G401 (cell line): ENCODE data around the gene CLIC6. TPM values are rescaled to one million over a fixed set of nuclear protein-coding genes. Genes with fewer than 3 reads are reported as not detected.
"Not testable (repeated sequence)": the region's sequence is repeated elsewhere in the genome, so short reads cannot be mapped to it uniquely, and the experiment has no call there.

ENCODE experiments used
- DNase-seq: peaks from one replicate; pipeline ENCODE4 v3.0.0-alpha.2; 2015; ENCODE audit warnings: low spot score
- in situ Hi-C: cut with HindIII; loops from 2 replicates; pipeline ENCODE4 v1.10.0; 2016; ENCODE audit warnings: low sequenced_read_pairs, mixed read lengths
- total RNA-seq: library from RNA; depleted of rRNA; stranded (reverse); fragments of >200 nt; shearing (Covaris generic); gene quantifications from 2 replicates; pipeline ENCODE4 v1.2.3, GENCODE V29; 2014

The CLIC6 gene
- total RNA-seq, 1 experiment from 2014 or later = not detected

DNA sequence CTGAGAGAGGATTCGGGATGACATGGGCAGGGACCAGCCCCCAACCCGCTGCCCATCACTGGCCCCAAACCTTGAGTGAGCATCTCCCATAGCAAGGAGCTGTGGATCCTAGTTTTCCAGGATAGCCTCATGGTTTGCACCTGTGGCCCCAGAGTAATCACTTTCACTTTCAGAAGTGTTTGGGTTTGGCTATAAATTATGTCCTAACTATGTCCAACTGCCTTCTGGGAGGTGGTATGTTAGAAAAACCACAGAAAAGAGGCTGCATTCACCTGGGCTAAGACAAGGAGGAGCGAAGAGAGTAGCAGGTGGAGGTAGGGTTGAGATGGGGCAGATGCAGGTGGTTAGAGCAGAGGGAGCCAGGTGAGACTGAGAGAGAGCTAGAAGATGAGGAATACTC lies 19.4 kb upstream of the CLIC6 start:
- DNase-seq = no peak
- in situ Hi-C loops = no loop called here

DNA sequence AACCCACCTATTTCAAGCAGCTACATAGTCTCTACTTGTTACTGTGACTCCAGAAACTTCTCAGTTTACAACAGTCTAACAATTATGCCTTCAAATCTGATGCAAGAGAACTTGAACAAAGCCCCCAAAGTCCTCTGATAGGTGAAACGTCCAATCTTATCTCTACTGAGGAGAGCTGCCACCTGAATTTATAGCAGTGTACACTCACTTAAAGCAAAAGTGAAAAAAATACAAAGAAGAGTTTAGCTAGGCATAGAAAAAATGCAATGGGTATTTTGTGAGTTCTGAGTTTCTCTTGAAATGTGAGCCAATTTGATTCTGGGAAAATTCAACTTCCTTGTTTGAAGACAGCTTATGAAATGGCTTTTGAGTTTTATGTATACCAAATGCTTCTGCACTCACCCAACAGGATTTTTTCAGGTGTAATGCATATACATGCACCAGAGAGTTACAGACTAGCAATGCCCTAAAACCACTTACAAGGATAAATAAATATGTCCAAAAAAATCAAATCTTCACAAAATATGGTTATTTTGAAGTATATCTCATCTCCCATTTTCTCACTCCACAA lies 17.8 kb upstream of the CLIC6 start:
- in situ Hi-C loops = no loop called here
- DNase-seq = no peak

DNA sequence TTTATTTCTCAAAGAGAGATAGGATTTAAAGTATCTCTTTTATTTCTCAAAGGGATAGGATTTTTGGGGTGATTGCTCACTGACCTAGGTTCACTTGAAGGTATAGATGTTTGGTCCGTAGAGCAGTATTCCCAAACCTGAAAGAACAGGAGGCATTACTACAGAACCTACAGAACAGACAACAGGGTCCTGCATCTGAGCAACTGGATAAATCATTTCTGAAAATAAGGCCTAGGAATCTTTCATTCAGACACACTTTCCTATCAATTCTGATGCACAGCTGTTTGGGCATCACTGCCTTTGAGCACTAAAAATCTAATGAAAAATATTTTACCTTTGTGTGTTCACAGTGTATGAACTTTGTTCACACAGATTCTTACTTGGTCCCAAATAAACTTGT lies 17.2 kb upstream of the CLIC6 start:
- in situ Hi-C loops = no loop called here
- no peak for DNase-seq

DNA sequence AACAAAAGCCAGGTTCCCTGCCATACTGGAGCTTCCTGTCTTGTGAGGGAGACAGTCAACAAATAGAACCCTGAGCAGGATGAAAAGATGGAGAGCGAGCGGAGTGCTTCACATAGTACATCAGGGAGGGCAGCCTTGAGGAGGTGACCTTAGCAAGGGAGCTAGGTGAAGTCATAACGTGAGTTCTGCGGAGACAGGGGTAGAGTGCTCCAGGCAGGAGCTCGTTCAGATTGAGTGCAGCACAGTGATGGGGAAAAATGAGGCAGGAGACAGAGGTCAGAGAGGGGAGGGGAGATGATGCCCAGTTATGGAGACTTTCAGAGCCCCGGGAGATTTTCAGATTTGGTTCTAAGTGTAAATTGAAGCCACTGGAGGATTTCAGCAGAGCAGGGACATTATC lies 15.3 kb upstream of the CLIC6 start:
- DNase-seq = no peak
- in situ Hi-C loops = no loop called here

DNA sequence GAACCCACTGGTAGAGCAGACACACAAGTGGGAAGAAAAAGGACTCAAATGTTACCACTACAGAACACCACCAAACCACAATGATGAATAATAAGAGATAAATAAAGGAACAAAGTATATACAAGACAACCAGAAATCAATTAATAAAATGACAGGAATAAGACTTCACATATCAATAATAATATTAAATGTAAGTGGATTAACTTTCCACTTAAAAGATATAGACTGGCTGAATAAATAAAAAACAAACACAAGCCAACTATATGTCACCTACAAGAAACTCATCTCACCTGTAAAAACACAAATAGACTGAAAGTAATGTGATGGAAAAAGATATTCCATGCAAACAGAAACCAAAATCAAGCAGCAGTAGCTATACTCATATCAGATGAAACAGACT lies 6.9 kb upstream of the CLIC6 start:
- in situ Hi-C loops = no loop called here
- DNase-seq = no peak

DNA sequence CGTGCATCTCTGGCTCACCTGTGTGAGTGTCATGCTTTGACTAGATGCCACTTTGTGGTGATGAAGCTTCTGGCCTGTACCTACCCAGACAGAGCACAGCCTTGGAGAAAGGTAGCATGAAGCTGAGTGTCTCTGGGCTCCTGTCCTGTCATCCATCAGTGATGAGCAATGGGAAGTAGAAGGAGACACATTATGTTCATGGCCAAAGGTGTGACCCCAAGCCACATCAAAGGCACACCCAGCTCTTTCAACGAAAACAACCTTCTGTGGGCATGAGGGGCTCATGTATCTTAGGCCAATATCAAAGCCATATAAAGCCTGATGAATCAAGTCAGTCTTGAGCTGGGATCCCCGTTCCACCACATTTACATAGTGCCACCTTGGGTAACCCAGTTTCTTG lies 1.0 kb upstream of the CLIC6 start:
- in situ Hi-C loops = no loop called here
- no peak for DNase-seq

DNA sequence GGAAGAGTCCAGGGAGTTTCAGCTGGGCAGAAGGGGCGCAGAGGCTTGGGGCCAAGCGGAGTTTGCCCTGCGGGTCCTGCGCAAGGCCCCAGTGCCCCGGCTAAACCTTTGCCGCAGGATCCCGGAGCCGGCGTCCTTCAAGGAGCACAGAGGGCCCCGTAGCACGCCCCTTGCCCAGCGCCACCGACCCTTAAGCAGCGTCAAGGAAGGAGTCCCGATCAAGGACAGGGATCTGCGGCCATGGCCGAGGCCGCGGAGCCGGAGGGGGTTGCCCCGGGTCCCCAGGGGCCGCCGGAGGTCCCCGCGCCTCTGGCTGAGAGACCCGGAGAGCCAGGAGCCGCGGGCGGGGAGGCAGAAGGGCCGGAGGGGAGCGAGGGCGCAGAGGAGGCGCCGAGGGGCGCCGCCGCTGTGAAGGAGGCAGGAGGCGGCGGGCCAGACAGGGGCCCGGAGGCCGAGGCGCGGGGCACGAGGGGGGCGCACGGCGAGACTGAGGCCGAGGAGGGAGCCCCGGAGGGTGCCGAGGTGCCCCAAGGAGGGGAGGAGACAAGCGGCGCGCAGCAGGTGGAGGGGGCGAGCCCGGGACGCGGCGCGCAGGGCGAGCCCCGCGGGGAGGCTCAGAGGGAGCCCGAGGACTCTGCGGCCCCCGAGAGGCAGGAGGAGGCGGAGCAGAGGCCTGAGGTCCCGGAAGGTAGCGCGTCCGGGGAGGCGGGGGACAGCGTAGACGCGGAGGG lies 520 bp downstream of the CLIC6 start:
- in situ Hi-C loops = no loop called here
- no peak for DNase-seq

DNA sequence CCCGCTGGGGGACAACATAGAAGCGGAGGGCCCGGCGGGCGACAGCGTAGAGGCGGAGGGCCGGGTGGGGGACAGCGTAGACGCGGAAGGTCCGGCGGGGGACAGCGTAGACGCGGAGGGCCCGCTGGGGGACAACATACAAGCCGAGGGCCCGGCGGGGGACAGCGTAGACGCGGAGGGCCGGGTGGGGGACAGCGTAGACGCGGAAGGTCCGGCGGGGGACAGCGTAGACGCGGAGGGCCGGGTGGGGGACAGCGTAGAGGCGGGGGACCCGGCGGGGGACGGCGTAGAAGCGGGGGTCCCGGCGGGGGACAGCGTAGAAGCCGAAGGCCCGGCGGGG lies 1.1 kb downstream of the CLIC6 start:
- in situ Hi-C loops, DNase-seq: not testable (repeated sequence)

DNA sequence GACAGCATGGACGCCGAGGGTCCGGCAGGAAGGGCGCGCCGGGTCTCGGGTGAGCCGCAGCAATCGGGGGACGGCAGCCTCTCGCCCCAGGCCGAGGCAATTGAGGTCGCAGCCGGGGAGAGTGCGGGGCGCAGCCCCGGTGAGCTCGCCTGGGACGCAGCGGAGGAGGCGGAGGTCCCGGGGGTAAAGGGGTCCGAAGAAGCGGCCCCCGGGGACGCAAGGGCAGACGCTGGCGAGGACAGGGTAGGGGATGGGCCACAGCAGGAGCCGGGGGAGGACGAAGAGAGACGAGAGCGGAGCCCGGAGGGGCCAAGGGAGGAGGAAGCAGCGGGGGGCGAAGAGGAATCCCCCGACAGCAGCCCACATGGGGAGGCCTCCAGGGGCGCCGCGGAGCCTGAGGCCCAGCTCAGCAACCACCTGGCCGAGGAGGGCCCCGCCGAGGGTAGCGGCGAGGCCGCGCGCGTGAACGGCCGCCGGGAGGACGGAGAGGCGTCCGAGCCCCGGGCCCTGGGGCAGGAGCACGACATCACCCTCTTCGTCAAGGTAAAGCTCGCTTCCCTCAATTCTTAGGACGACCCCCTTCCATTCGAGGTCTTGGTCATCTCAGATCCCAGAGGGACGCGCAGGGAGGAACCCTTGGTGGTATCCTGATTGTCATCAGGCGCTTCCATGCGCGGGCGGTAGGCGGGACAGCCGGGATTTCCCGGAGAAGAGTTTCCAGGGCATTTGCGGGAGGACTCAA lies 1.6 kb downstream of the CLIC6 start:
- DNase-seq = no peak
- in situ Hi-C loops = no loop called here

DNA sequence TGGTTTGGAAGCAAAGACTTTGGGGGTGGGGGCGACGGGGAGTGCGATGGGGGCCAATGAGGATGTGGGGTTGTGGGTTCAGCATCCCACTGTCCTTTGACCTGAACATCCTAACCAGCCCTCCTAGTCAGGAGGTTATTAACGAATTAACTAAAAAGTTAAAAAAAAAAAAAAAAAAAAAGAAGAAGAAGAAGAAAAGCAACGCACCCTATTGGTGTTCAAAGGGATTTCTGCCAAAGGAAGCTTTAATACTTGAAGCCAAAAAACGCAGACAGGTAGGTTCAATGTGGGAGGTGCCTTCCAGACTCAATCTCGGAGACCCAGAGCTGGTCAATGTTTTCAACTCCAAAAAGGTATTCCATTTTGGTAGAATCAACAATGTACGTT lies 2.2 kb downstream of the CLIC6 start:
- in situ Hi-C loops = no loop called here
- no peak for DNase-seq

DNA sequence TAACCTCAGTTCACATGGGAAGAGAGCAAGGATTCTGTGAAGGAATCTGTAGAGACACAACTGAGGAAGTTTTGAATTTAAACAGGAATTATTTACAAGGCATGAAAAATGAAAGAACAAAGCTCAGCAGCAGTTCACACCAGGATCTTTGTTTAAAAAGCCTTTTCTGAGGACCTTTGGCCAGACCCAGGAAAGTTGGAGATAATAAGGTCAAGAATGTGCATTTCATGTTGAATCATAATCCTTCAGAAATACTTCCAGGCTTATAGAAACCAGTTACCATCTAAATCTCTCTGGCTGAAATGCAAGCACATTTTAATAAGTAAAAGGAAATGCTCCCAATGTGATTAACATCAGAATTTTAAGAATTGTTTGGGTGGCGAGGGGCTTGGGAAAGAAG lies 2.7 kb downstream of the CLIC6 start:
- in situ Hi-C loops = no loop called here
- no peak for DNase-seq

DNA sequence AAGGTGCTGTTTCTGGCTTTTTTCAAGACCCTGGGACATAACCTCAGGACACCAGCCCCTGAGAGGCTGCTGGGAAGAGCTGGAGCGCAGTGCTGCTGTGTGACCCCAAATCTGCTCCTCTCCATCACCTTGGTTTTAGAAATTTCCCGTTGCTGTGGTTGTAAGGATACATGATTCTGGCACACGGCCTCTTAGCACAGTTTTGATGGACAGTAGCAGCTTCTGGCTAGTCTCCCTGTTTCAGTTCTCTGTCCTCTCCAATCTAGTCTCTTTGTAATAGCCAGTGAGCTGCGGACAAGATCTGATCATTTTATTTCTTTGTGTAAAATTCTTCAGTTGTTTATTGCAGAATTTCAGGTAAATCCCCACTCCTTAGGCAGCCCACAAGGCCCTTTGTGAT lies 3.1 kb downstream of the CLIC6 start:
- in situ Hi-C loops = no loop called here

DNA sequence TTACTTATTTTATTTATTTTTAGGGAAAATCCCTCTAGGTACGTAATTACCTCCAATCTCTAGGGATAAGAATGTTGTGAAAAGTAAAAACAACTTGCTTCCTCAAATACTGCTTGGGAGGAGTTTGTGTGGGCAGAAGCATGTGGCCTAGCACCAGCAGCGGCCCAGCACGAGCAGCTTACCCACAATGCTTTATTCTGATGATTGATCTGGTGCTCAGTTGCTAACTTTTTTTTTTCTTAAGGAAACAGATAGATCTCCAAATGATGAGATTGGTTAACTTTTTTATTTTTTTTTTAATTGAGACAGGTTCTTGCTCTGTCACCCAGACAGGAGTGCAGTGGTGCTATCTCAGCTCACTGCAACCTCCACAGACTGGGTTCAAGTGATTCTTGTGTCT lies 4.2 kb downstream of the CLIC6 start:
- in situ Hi-C loops = no loop called here
- no peak for DNase-seq

More for the DNA sequence above, 3.1 kb downstream of the CLIC6 start:
- no peak for DNase-seq

DNA sequence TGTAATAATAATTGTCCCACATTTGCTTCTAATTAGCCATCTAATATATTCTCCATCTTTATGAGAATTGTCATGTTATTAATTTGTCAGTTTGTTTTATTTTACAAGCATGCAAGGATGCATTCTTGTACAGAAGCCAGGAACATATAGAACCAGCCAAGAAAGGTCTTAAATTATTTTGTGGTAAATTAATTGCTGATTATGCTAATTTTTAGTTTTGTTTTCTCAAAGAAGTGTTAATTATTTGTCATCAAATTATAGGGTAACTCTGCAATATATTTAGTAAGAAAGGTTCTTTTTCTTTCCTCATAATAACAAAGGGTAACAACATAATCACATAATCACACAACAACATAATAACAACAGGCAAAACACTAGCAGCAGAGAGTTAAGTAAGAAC lies 5.7 kb downstream of the CLIC6 start:
- in situ Hi-C loops = no loop called here
- DNase-seq = no peak

DNA sequence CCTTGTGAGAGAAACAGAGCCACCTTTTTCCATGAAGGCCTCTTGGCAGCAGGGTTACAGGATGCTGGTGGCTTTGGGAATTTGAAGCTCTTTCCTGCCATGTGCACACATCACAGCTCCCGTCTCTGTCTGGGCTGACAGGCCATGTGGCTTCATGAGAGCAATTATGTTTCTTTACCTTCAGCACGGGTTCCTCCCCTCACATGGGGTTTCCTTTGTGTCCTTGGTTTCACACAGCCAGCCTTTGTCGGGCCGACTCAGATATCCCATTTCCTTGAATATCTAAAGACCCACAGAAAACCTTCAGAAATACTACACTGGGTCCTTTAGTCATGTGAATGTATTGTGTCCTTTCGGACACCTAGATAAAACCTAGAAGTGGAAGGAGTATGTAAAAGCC lies 7.1 kb downstream of the CLIC6 start:
- in situ Hi-C loops = no loop called here
- no peak for DNase-seq

DNA sequence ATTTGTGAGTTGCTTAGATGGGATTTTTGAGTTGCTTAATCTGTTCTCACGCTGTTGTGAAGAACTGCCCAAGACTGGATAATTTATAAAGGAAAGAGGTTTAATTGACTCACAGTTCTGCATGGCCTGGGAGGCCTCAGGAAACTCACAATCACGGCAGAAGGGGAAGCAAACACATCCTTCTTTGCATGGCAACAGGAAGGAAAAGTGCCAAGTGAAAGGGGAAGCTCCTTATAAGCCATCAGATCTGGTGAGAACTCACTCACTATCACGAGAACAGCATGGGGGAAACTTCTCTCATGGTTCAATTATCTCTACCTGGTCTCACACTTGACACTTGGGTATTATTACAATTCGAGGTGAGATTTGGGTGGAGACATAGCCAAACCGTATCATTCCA lies 10.3 kb downstream of the CLIC6 start:
- no peak for DNase-seq
- in situ Hi-C loops = no loop called here

DNA sequence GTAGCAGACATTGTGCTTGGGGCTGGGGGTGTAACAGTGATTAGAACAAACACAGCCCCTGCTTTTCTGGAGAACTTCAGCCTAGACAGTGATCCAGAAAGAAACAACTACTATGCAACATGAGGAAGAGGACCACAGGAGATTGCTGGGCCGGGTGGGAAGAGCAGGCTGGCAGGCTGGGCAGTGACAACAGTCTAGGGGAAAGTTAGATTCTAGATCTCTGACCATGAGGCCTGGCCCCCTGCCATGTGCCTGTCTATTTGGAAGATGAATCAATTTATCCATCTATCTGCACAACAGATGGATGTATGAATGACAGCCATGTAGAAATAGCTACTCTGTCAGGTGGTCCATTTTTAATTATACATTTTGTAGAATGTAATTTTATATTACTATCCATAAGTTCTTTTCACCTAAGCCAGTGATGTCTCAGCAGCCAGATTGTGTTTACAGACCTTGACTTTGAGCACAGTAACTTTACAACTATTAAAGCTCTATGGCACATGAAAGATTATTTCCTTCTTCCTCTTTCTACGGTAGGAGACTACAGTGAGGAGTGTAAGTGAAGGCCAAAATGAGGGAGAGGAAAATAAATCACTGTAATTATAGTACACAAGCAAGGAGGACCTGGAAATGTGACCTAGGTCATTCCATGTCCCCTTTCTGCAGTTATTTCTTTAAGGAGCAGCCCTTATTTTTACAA lies 15.5 kb downstream of the CLIC6 start:
- in situ Hi-C loops = no loop called here
- no peak for DNase-seq

DNA sequence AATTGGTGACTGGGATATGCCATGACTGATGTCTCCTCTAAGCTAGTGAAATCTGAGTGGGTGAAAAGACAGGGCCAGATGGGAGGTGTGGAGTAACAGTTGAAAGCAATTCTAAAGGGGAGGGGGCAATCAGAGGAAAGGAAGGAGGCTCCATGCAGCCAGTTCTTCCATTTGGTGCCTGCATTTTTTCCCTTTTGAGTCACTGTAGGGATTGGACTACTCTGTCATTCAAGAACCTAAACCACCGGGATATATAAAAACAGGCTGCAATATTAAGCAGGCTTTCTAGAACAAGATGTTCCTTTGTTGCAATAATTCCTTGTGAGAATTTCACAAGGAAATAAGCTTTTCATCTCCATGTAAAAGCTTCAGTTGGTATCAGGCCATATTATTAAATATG lies 18.3 kb downstream of the CLIC6 start:
- in situ Hi-C loops = no loop called here
- DNase-seq = no peak

DNA sequence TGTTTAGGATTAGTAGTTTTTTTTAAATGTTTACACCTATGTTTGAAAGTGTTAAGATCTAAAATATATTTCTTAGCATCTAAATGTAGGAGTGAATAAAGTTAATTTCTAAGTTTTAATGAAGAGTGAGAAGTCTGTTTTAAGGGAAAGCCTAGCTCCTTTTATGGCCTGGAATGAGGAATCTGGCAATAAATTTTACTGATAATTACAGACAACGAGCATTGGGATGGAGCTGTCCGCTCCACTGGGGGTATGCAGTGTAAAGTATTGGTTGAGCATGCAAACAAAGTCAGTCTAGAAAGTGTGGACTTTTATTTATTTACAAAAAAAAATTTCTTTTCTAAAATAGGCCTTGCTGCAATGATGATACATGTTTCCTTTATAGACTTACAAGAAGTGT lies 19.0 kb downstream of the CLIC6 start:
- DNase-seq = no peak
- in situ Hi-C loops = no loop called here

DNA sequence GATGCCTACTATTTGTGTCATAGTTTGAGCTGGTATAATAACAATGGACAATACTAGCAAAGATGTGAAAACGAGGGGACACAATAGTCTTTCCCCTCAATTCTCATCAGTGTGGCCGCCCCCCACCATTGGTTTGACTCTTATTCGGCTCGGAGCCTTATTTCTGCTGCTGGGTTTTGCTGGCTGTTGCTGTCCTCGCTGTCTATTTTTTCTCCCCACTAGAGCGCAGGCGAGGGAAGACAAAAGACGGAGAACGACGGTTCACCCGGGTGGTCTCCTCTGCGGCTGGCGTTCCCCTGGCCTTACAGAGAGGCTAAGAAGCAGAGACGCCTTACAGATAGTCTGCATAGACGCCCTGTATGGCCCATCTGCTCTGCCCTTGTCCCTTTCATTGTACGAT lies 19.4 kb downstream of the CLIC6 start:
- in situ Hi-C loops = no loop called here
- DNase-seq = no peak
